Measurements from ENCODE around the gene PLCG1.

DNA sequence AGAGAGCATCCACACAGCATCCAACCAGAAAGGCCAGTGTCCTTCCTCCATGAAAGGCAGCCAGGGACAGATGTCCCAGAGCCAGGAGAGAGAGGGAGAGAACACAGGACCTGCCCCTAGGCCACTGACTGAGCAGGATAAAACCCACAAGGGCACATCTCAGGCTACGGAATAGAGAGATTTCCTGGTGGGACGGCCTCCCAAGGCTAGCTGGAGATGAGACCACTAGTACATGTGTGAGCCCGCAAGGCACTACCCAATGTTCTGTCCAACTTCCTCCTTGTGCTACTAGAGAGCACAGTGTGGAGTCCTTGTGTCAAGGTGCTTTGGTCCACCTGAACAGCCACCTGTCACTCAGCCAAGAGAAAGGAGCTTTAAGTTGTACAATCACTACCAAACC lies 44.2 kb downstream of the PLCG1 start:
- TF ChIP-seq POLR2A (IDR thresholded peaks at IDR 0.05; ENCODE audit: low read length) (no peak), MYC (IDR thresholded peaks at IDR 0.05; ENCODE audit: borderline replicate concordance, low read length) (no peak), EP300 (IDR thresholded peaks at IDR 0.05) (no peak), RAD21 (conservative IDR thresholded peaks at IDR 0.05 in 1 of 2, IDR thresholded peaks at IDR 0.05 in 1 of 2) (no peak), EHMT2 (IDR thresholded peaks at IDR 0.05; ENCODE audit: low read depth) (no peak), JUNB (IDR thresholded peaks at IDR 0.05) (no peak)
- TF ChIP-seq, protein P1, sequence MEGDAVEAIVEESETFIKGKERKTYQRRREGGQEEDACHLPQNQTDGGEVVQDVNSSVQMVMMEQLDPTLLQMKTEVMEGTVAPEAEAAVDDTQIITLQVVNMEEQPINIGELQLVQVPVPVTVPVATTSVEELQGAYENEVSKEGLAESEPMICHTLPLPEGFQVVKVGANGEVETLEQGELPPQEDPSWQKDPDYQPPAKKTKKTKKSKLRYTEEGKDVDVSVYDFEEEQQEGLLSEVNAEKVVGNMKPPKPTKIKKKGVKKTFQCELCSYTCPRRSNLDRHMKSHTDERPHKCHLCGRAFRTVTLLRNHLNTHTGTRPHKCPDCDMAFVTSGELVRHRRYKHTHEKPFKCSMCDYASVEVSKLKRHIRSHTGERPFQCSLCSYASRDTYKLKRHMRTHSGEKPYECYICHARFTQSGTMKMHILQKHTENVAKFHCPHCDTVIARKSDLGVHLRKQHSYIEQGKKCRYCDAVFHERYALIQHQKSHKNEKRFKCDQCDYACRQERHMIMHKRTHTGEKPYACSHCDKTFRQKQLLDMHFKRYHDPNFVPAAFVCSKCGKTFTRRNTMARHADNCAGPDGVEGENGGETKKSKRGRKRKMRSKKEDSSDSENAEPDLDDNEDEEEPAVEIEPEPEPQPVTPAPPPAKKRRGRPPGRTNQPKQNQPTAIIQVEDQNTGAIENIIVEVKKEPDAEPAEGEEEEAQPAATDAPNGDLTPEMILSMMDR (IDR thresholded peaks at IDR 0.05) = no peak
- TF ChIP-seq, protein P2, sequence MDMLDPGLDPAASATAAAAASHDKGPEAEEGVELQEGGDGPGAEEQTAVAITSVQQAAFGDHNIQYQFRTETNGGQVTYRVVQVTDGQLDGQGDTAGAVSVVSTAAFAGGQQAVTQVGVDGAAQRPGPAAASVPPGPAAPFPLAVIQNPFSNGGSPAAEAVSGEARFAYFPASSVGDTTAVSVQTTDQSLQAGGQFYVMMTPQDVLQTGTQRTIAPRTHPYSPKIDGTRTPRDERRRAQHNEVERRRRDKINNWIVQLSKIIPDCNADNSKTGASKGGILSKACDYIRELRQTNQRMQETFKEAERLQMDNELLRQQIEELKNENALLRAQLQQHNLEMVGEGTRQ (IDR thresholded peaks at IDR 0.05) = no peak
